Stimulated activated CD4-positive, alpha-beta T cell treated with anti-CD3 and anti-CD28 coated beads, Interleukin-15, amount 100 ng/mL, for 48 hours (primary cell): ENCODE measurements around the gene CYP4X1.
"Not testable (repeated sequence)": the region's sequence is repeated elsewhere in the genome, so short reads cannot be mapped to it uniquely, and the experiment has no call there.

ENCODE experiments used
- DNase-seq, 2 donors: peaks; one replicate each; pipeline ENCODE4 v3.0.0-alpha.2; 2020; ENCODE audit warnings: low read depth in 2 of 2

CYP4X1 gene

GRCh38 chr1:47023268-47024140 lies at the start of gene CYP4X1:
Gene CYP4X1 (plus strand): TSS chr1:47023669. CDS start chr1:47023818, 149 bp downstream.
- DNase-seq = no peak

- DNase-seq = no peak
Observed at GRCh38 chr1:46983166-46983829, 40.2 kb upstream of the CYP4X1 start.

GRCh38 chr1:46983830-46984586 lies 39.5 kb upstream of the CYP4X1 start:
- DNase-seq = no peak

- DNase-seq = not testable (repeated sequence)
Observed at GRCh38 chr1:46990541-46990940, 32.9 kb upstream of the CYP4X1 start.

- no peak for DNase-seq
Observed at GRCh38 chr1:46991083-46991923, 32.2 kb upstream of the CYP4X1 start.

GRCh38 chr1:46996659-46997281 lies 26.7 kb upstream of the CYP4X1 start:
- no peak for DNase-seq

GRCh38 chr1:47002211-47002610 lies 21.3 kb upstream of the CYP4X1 start:
- DNase-seq = no peak

GRCh38 chr1:47003896-47004403 lies 19.5 kb upstream of the CYP4X1 start:
- no peak for DNase-seq

GRCh38 chr1:47006437-47006836 lies 17.0 kb upstream of the CYP4X1 start:
- DNase-seq = not testable (repeated sequence)

- DNase-seq = no peak
Observed at GRCh38 chr1:47013293-47013692, 10.2 kb upstream of the CYP4X1 start.

- DNase-seq = no peak
Observed at GRCh38 chr1:47021070-47021469, 2.4 kb upstream of the CYP4X1 start.

GRCh38 chr1:47024141-47024801 lies 802 bp downstream of the CYP4X1 start:
- DNase-seq = no peak

GRCh38 chr1:47030170-47030805 lies 6.8 kb downstream of the CYP4X1 start:
- no peak for DNase-seq

GRCh38 chr1:47031059-47031458 lies 7.6 kb downstream of the CYP4X1 start:
- DNase-seq = no peak

GRCh38 chr1:47031585-47031984 lies 8.1 kb downstream of the CYP4X1 start:
- no peak for DNase-seq

GRCh38 chr1:47036764-47037163 lies 13.3 kb downstream of the CYP4X1 start:
- no peak for DNase-seq

- no peak for DNase-seq
Observed at GRCh38 chr1:47059376-47059775, 35.9 kb downstream of the CYP4X1 start.

GRCh38 chr1:47067097-47067594 lies 43.7 kb downstream of the CYP4X1 start, which contains the start of gene CYP4Z1:
Gene CYP4Z1 (plus strand): TSS chr1:47067231. CDS start chr1:47067491, 260 bp downstream.
- no peak for DNase-seq

- DNase-seq = not testable (repeated sequence)
Observed at GRCh38 chr1:47069080-47069479, 45.6 kb downstream of the CYP4X1 start.
